ENCODE measurements around the gene SPINK9.
A peak's percentile ranks its signal among the peaks of the same experiment; 100 is the strongest.

SPINK9 gene

DNA sequence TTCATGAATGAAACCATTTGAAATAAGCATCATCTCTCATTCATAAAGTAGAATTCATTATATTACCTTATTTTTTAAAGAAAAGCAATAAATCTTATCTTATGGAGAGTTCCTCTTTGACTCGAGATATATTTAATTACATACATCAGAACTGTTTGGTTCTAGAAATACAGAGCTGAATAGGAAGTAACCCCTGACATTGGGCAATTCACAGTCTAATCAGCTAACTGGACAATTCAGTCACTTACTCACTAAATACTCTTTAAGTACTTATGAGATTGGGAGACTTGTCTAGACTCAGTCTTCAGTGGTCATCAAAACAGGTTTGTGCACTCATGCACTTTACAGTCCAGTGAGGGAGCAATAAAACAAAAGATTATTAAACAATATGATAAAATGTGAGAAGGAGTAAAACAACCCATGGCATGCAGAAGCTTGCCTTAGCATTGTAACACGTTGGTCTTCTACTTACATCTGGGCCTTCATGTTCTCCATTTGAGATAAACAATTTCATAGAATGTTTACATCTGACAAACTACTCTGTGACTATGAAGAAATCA, 36.9 kb downstream of the SPINK9 start:
- DNase-seq: no peak

DNA sequence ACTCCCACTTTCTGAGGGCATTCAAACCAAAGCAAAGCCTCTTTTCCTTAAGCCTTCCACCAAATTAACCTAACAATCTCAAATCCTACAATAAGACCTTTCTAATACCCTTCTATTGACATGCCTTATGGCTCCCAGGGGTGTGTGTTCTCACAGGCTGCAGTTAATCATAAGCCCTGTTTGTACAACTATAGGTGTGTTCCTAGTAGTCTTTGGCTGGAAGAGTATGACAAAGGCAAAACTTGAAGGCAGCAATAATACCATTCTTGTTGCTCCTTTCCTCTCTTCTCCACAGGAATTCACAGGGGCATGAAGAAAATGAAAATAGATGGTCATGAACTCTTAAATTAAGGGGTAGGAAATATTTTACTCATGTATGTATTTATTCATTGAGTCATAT, 37.5 kb downstream of the SPINK9 start:
- no peak for DNase-seq

DNA sequence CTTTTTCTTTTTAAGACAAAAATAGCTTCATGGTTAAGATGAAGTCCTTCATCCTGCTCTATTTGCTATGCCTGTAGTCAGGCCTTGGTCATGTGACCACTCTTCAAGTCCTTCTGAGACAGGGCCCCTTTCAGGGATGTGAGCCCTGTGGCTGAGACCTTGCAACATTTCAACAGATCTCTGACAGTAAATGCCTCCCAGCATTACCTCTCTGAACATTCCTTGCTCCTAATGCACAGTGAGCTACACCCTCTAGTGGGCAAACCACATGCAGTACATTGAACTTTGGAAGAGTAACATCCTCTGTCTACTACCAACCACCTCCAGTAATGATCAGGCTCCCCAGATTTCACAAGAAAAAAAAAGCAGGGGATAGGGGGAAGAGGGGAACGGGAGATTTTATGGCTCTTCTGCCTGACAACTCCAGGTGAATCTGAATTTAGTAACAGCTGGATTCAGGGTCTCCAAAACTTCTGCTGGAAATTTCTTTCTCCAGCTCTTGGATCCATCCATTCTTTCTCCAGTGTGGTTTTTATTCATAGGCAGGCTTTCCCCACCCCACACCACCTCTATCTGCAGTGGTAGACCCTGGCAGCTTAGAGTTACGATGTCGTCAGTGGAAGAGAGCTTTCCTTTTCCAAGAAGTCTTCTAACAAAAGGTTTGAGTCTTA, 39.5 kb downstream of the SPINK9 start:
- DNase-seq: no peak

DNA sequence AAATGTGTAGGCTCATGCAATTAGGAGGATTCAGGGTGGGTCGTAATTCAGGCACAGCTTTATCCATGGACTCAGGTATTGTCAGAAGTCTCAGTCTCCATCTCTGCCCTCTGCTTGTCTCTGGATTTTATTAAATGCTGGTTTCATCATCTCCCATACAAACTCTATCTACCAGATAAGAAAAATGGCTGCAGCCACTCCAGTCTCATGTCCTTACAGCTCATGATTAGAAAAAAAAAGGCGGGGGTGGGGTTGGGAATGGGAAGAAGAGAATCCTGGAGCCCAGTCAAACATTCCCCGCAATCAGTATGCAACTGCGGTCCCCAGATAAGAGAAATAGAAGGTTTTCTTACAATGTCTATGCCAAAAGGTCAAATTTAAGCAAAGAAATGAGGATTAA, 40.8 kb downstream of the SPINK9 start:
- DNase-seq: no peak

DNA sequence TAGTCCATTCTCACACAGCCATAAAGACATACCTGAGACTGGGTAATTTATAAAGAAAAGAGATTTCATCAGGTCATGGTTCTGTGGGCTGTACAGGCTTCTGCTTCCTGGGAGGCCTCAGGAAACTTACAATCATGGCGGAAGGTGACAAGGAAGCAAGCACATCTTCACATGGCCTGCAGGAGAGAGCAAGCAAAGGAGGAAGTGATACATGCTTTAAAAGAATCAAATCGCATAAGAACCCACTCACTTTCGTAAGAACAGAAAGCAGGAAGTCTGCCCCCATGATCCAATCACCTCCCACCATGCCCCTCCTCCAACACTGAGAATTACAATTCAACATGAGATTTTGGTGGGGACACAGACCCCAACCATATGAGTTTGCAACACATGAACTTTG, 43.3 kb downstream of the SPINK9 start:
- no peak for DNase-seq

DNA sequence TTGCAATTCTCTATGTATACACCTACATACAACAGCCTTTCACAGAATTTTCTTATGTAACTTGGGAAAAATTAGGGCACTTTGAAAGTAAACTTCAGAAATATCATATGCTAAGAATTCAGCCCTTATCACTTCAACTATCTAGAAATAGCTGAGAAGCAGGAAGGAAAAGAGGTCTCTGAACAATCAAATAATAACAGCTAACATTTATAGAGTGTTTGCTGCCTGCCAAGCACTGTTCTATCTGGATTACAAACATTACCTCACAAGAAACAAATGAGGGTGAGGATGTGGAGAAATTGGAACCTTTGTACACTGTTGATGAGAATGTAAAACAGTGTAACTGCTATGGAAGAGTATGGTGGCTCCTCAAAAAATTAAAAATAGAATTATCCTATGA, 44.0 kb downstream of the SPINK9 start:
- no peak for DNase-seq

DNA sequence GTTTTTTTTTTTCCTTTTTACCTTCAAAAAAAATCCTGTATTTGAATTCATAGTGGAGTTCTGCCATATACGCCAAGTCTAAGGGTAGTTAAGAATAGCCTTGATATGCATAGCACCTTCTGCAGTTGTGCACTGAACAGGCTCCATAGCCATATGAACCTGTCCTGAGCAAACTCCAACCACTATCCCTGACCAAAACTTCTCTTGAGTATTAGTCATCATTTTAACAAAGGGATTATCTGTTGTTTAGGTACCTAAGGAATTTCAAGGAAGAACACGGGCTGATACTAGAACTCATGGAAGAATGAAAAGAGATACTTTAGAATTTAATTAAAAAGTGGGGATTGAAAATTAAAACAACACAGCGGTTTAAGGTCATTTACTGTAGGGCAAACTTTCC, 46.5 kb downstream of the SPINK9 start:
- no peak for DNase-seq

DNA sequence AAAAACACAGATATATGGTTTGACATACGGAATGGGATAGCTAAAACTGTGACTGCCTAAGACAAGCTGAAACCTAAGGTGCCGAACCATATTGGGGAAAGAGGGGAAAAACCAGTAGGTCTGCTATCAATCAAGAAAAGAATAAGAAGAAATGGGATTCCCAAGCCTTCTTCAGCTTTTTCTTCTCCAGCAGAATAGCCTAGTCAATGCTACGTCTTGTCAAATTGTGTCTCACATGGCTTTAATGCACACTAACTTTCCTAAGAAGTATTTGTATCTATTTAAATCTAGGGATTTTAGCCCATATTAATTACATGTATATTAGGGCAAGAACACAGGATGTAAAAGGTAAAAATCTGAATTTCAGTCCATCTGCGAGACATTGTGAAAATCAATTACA, 47.6 kb downstream of the SPINK9 start:
- DNase-seq: no peak

DNA sequence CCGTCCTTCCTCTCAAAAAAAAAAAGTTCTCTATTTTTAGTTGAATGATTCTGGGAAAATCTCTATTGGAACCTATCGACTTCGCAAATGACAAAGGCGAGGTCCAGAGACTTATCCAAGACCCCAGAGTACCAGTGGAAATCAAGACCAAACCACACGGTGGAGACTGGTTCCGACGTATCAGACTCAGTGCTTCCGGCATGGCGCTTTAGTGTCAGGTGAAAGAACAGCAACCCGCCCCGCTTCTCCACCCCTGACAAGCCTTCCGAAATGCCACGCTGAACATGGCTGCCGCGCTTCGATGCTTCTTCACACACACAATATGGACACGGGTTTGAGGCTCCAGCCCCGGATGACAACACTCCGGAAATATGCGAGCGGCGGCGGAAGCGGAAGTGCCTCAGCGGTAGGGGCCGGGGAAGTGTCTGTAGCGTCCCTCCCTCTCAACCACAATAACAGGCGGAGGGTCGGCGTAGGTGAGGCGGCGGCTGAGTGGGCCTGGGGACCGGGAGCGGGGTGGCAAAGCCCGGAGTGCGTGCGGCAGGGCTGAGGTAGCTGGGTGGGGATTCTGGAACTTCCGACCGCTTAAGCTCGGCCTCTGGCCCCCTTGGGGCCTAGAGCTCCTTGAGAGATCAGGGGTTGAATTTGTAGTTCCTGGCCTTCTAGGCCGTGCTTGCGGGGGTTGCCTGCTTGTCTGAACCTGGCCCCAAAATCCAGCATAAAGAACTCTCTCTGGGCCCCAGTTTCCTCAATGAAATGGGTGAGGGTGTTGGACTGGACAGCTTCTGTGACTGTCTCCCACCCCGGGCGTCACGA, 48.4 kb downstream of the SPINK9 start, which contains the start of gene FBXO38:
Gene FBXO38 (plus strand): TSS at position 395 of the 816 bp plus-strand sequence. CDS start 10,819 bp downstream, outside the sequence.
- peak; percentile 95 for DNase-seq

DNA sequence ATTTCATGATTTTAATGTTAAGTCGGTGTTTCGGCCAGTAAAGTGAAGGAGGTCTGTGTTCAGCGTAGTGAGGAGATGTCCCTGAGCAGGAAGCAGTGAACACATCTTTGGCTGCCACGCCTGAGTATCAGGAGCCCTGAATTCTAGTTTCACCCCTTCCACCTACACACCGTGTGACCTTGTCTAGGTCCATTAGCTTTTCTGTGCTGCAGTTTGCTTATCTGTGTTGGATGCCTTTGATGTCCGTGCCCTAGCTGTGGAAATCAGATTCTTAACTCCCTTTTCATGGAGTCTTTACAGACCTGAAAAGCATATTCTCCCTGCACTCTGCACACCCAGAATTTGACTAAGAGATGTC, 49.0 kb downstream of the SPINK9 start:
- DNase-seq: no peak

DNA sequence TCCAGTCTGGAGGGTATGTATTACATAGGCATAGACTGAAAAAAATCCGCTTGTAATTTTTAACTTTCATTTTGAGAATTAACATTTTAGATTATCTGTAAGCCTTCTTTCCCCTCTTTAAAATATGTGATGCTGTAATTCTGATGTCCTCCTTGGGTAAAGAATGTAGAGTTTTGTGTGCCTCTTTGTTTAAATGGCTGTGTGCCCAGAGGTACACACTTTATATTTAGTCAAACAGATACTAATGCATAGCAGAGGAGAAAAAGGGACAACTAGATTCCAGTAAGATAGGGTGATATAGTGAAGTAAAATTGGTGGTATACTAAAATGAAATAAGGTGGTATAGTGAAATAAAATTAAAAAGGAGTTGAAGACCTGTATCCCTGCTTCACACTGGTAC, 49.7 kb downstream of the SPINK9 start:
- DNase-seq: no peak

DNA sequence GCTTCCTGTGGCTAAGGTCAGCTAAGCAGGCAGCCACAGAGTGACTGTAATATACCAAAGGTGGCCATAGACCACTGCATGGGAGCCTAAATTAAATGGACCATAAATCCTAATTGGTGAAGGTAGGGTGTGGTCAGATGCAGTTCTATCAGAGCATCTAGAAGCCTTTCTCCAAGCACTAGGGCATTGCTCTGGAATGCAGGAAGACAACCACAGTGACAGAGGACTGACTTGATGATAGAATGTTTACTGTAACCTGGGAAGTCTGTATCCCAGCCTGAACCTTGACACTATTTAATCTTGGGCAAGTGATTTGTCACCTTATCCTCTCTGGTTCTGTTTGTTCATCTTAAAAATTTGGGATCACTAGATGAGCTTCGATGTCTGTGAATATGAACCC, 50.7 kb downstream of the SPINK9 start:
- no peak for DNase-seq

DNA sequence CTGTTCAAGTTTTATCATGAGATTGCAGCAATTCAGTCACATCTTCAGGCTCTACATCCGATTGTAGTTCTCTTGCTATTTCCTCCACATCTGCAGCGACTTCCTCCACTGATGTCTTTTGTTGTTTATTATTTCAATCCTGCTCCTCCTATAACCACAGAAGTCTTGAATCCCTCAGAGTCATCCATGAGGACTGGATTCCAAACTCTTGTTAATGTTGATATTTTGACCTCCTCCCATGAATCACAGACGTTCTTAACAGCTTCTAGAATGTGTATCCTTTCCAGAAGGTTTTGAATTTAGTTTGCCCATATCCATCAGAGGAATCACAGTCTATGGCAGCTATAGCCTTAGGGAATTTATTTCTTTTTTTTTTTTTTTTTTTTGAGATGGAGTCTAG, 52.0 kb downstream of the SPINK9 start:
- DNase-seq: no peak

DNA sequence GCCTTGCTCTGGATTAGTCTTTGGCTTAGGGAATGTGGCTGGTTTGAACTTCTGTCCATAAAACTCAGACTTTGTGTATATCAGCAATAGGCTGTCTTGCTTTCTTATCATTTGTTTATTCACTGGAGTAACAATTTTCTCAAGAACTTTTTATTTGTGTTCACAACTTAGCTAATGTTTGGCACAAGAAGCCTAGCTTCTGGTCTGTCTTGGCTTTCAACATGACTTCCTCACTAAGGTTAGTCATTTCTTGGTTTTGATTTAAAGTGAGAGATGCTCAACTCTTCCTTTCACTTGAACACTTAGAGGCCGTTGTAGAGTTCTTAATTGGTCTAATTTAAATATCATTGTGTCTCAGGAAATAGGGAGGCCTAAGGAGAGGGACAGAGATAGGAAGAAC, 53.3 kb downstream of the SPINK9 start:
- DNase-seq: no peak

Measured in stimulated activated CD8-positive, alpha-beta memory T cell treated with anti-CD3 and anti-CD28 coated beads, Interleukin-4, amount 100 ng/mL, for 48 hours (primary cell).